Panc1 (cell line): Measurements from ENCODE around the gene NXPH1.

Source experiments
- CTCF ChIP-seq: fragments of 450-650 bp; IDR thresholded peaks from 2 replicates; pipeline ENCODE4 v1.5.1; 2017; ENCODE audit warnings: mild to moderate bottlenecking
- POLR2AphosphoS5 ChIP-seq: IDR thresholded peaks from 2 replicates; pipeline ENCODE4 v1.6.1; 2012; ENCODE audit warnings: mild to moderate bottlenecking, low read depth, low read length, moderate library complexity
- REST ChIP-seq, 2 experiments: IDR thresholded peaks; 2 replicates each; pipeline ENCODE4 v1.6.1; 2011 to 2012; ENCODE audit warnings: low read depth in 2 of 2, control low read depth in 1 of 2, low read length in 1 of 2, mild to moderate bottlenecking in 1 of 2, moderate library complexity in 1 of 2; ENCODE audit not compliant: insufficient read depth in 1 of 2
- SIN3A ChIP-seq: IDR thresholded peaks from 2 replicates; pipeline ENCODE4 v1.6.1; 2012; ENCODE audit warnings: low read depth, mild to moderate bottlenecking, low read length, moderate library complexity, borderline replicate concordance; ENCODE audit not compliant: insufficient read depth
- TCF7L2 ChIP-seq: IDR thresholded peaks from 2 replicates; pipeline ENCODE4 v1.6.1; 2011; ENCODE audit warnings: mild to moderate bottlenecking, low read depth, low read length, inconsistent platforms

DNA sequence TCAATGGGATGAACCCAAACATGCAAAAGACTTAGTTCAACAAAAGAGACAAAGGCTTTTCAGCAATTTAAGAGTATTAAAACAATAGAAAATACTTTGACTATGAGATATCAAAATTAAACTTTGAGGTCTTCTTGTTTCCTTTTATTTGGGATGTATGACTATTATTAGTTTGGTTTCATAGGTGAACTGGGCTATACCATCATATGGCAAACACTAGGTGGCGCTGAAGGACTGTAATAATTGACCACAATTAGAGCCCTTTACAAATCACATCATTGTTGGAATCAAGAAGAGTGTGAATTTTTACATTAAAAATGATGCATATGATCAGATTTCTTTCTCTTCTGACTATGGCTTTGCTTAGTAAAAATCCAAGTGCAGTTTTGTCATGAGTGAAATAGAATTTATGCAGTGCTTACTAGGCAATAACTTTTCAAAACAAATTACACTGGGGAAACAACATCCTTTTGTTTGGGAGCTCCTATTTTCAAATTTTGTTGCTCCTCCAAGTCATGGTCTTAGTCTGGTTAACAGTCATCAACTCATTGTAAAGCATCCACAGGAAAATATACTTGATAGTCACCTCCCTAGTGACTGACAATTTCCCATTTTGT, 14.7 kb upstream of the NXPH1 start:
- TF ChIP-seq CTCF: peak; percentile 74; the same call in 1 of the 2 replicates
- TF ChIP-seq POLR2AphosphoS5: no peak
- TF ChIP-seq REST (IDR thresholded peaks at IDR 0.05; ENCODE audit: insufficient read depth in 1 of 2, low read depth in 2 of 2, low read length in 1 of 2): no peak
- no peak for TF ChIP-seq TCF7L2
- no peak for TF ChIP-seq SIN3A
